OCI-LY7 (cell line): ENCODE data around the gene TRIM7. TPM values are rescaled to one million over a fixed set of nuclear protein-coding genes. Genes with fewer than 3 reads are reported as not detected.

Source experiments
- BruUV-seq: library from RNA; stranded (reverse); fragments of 400-500 nt; replicated peaks from 2 replicates; lab custom pipeline; 2021; lab: Mats Ljungman, UMichigan
- CTCF ChIA-PET: fragments of 300-600 bp; sonication (Branson Sonifier 250); formaldehyde crosslinking; loops from one replicate; lab custom pipeline; 2022; ENCODE audit warnings: antibody characterized with exemption; ENCODE audit not compliant: unreplicated experiment; lab: Charles Lee
- POLR2A ChIA-PET: fragments of 300-600 bp; sonication (Branson Sonifier 250); formaldehyde crosslinking; loops from one replicate; lab custom pipeline; 2022; ENCODE audit warnings: antibody characterized with exemption; lab: Charles Lee
- DNase-seq: peaks from one replicate; pipeline ENCODE4 v3.0.0-alpha.2; 2015; ENCODE audit warnings: low spot score
- H2AFZ ChIP-seq: fragments of 200-600 bp; sonication (generic), shearing (Covaris generic); 2 replicates; pipeline ENCODE4 v1.6.1; 2014; ENCODE audit warnings: mild to moderate bottlenecking, antibody characterized with exemption, low read length, moderate library complexity
- H3K27ac ChIP-seq: fragments of 200-600 bp; sonication (generic); 2 replicates; pipeline ENCODE4 v1.5.1; 2014; ENCODE audit warnings: mixed run types, low read depth, mild to moderate bottlenecking, moderate library complexity, low read length, inconsistent platforms; ENCODE audit not compliant: poor library complexity, severe bottlenecking
- H3K36me3 ChIP-seq: fragments of 200-600 bp; sonication (generic); 2 replicates; pipeline ENCODE4 v1.6.1; 2014; ENCODE audit warnings: mild to moderate bottlenecking, antibody characterized with exemption, low read length, moderate library complexity, mixed read lengths; ENCODE audit not compliant: insufficient read depth
- H3K4me1 ChIP-seq: fragments of 200-600 bp; sonication (generic); 2 replicates; pipeline ENCODE4 v1.5.1; 2014; ENCODE audit warnings: mild to moderate bottlenecking, low read length; ENCODE audit not compliant: insufficient read depth, poor library complexity, severe bottlenecking
- H3K4me2 ChIP-seq: fragments of 200-600 bp; sonication (generic); 2 replicates; pipeline ENCODE4 v1.6.1; 2014; ENCODE audit warnings: mild to moderate bottlenecking, low read length
- H3K4me3 ChIP-seq: fragments of 200-600 bp; sonication (generic); 2 replicates; pipeline ENCODE4 v1.5.1; 2014; ENCODE audit warnings: mild to moderate bottlenecking, low read depth, low read length; ENCODE audit not compliant: poor library complexity, severe bottlenecking
- H3K79me2 ChIP-seq: fragments of 200-600 bp; sonication (generic); 2 replicates; pipeline ENCODE4 v1.6.1; 2016; ENCODE audit warnings: low read depth, mild to moderate bottlenecking, low read length, moderate library complexity, mixed read lengths; ENCODE audit not compliant: insufficient read depth
- H3K9me2 ChIP-seq: fragments of 200-600 bp; sonication (generic); 2 replicates; pipeline ENCODE4 v1.6.1; 2016; ENCODE audit warnings: mild to moderate bottlenecking, low read length, mixed read lengths; ENCODE audit not compliant: insufficient read depth
- H3K9me3 ChIP-seq: fragments of 200-600 bp; sonication (generic); 2 replicates; pipeline ENCODE4 v1.6.1; 2014; ENCODE audit warnings: mild to moderate bottlenecking, mixed run types, low read length, mixed read lengths
- H4K20me1 ChIP-seq: fragments of 200-600 bp; sonication (generic); 2 replicates; pipeline ENCODE4 v1.6.1; 2014; ENCODE audit warnings: mild to moderate bottlenecking, antibody characterized with exemption, low read length, moderate library complexity, mixed read lengths; ENCODE audit not compliant: insufficient read depth
- EZH2phosphoT487 ChIP-seq: fragments of 200-600 bp; sonication (generic); IDR thresholded peaks from 2 replicates; pipeline ENCODE4 v1.6.1; 2018; ENCODE audit warnings: low read depth, borderline replicate concordance, mild to moderate bottlenecking, mixed run types, antibody characterized with exemption, low read length, moderate library complexity, mixed read lengths
- intact Hi-C: fragments of 100-400 bp; cut with micrococcal nuclease; formaldehyde crosslinking; loops from one replicate; pipeline ENCODE4 v1.10.0; 2022; ENCODE audit not compliant: unreplicated experiment
- total RNA-seq, 2 experiments: library from RNA; depleted of rRNA in 1 of 2; stranded (reverse); fragments of >200 nt in 1 of 2; shearing (Covaris generic) in 1 of 2; gene quantifications; 2 replicates each; pipeline ENCODE4 v1.2.3, GENCODE V29; 2014 to 2022
- TF ChIP-seq, protein P1 (sequence below): fragments of 200-600 bp; sonication (generic); conservative IDR thresholded peaks from 2 replicates; pipeline ENCODE4 v1.5.1; 2014; ENCODE audit warnings: mild to moderate bottlenecking, antibody characterized with exemption, low read length, moderate library complexity, mixed read lengths

TRIM7 gene
- total RNA-seq, 2 experiments from 2014 or later, result 0.22 to 1.8 TPM

DNA sequence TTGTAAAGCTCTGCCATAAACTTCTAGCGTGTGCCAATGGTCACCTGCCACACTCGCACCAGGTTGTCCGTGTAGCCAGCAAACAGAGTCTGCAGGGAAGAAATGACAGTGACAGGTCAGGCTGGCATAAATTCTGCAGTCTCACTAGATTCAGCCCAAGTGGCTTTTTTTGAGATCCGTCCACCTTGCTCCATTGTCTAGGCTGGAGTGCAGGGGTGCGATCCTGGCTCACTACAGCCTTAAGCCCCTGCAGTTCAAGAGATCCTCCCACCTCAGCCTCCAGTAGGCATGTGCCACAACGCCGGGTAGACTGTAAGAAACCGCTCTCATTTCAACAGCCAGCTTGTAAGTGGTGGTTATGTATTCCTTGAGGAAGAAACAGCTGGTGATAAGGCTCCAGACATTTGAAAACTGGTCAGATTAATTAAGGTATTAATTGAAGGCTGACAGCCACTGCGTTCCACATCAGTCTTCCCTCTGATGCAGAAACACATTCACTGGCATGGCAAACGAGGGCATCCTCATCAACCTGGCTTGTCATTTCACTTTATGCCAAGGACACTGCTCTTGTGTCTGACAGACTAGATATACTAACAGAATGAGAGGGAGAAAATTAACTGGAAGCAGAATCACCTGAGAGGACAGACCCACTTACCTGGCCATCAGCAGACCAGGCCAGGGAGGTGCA lies 32.1 kb upstream of the TRIM7 start:
- DNase-seq, result no peak
- Histone ChIP-seq H2AFZ (no peak overlapping the region), H3K9me2 (no peaks in the 10 kb centered on the region), H3K4me3 (no peak overlapping the region), H3K27ac (no peak overlapping the region), H4K20me1 (peaks cover 39% of the 10 kb centered on the region), H3K4me2 (no peak overlapping the region), H3K4me1 (peaks cover 18% of the 10 kb centered on the region), H3K9me3 (no peaks in the 10 kb centered on the region), H3K36me3 (peaks cover 98% of the 10 kb centered on the region), H3K79me2 (peaks cover 41% of the 10 kb centered on the region)
- TF ChIP-seq, protein P1, sequence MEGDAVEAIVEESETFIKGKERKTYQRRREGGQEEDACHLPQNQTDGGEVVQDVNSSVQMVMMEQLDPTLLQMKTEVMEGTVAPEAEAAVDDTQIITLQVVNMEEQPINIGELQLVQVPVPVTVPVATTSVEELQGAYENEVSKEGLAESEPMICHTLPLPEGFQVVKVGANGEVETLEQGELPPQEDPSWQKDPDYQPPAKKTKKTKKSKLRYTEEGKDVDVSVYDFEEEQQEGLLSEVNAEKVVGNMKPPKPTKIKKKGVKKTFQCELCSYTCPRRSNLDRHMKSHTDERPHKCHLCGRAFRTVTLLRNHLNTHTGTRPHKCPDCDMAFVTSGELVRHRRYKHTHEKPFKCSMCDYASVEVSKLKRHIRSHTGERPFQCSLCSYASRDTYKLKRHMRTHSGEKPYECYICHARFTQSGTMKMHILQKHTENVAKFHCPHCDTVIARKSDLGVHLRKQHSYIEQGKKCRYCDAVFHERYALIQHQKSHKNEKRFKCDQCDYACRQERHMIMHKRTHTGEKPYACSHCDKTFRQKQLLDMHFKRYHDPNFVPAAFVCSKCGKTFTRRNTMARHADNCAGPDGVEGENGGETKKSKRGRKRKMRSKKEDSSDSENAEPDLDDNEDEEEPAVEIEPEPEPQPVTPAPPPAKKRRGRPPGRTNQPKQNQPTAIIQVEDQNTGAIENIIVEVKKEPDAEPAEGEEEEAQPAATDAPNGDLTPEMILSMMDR, result no peak
- TF ChIP-seq EZH2phosphoT487, result no peak
- ChIA-PET CTCF (no interaction called here), POLR2A (interaction anchor here (0.6 kb wide), 1 partner anchor 9 kb away, joined by 3 read pairs; no protein-coding TSS in a partner anchor)
- intact Hi-C loops, result no loop called here
- BruUV-seq, result no TSS peak

DNA sequence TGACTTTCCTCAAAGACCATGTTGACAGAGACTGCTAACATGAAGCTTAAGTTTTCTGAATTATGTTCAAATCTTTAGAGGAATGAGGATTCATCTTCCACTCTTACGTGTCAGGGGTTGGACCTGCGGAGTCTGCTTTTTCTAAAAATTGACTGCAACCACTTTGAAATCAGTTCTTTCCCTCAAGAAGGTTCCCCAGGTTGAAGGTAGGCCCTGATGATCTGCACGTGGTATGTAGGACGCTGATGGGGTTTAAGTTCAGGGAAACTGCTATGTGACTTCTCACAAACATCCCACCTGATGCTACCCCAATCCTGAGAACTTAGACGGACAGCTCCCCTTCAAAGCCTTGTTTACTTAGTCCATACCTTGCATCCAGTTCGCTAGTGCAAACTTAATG lies 31.5 kb upstream of the TRIM7 start:
- intact Hi-C loops, result no loop called here
- Histone ChIP-seq H3K9me3 (no peaks in the 10 kb centered on the region), H3K4me2 (no peak overlapping the region), H3K27ac (peak overlapping the region; percentile 13), H3K36me3 (peaks cover 98% of the 10 kb centered on the region), H2AFZ (no peak overlapping the region), H3K4me3 (no peak overlapping the region), H3K4me1 (peaks cover 11% of the 10 kb centered on the region), H3K79me2 (peaks cover 35% of the 10 kb centered on the region), H3K9me2 (no peaks in the 10 kb centered on the region), H4K20me1 (peaks cover 33% of the 10 kb centered on the region)
- no peak for TF ChIP-seq EZH2phosphoT487
- TF ChIP-seq, protein P1, result no peak
- no peak for DNase-seq
- ChIA-PET POLR2A (interaction anchor here (0.6 kb wide), 1 partner anchor 9 kb away, joined by 3 read pairs; no protein-coding TSS in a partner anchor), CTCF (no interaction called here)
- no TSS peak for BruUV-seq
